HG02588 (cell line): ENCODE results near the gene ADAMTSL5.
"Not testable (repeated sequence)": the region's sequence is repeated elsewhere in the genome, so short reads cannot be mapped to it uniquely, and the experiment has no call there.

ENCODE experiments used
- ATAC-seq: cut with Tn5 transposase; IDR thresholded peaks from one replicate; pipeline ENCODE4 v1.9.1; 2021; ENCODE audit warnings: mild to moderate bottlenecking, moderate library complexity; ENCODE audit not compliant: unreplicated experiment

The ADAMTSL5 gene

GRCh38 chr19:1512671-1513498, at the start of gene ADAMTSL5:
ADAMTSL5 (minus strand) TSS chr19:1513019; CDS start chr19:1510943, 2,076 bp downstream.
- ATAC-seq = no peak

GRCh38 chr19:1561236-1561842, 48.5 kb upstream of the ADAMTSL5 start:
- no peak for ATAC-seq

DNA sequence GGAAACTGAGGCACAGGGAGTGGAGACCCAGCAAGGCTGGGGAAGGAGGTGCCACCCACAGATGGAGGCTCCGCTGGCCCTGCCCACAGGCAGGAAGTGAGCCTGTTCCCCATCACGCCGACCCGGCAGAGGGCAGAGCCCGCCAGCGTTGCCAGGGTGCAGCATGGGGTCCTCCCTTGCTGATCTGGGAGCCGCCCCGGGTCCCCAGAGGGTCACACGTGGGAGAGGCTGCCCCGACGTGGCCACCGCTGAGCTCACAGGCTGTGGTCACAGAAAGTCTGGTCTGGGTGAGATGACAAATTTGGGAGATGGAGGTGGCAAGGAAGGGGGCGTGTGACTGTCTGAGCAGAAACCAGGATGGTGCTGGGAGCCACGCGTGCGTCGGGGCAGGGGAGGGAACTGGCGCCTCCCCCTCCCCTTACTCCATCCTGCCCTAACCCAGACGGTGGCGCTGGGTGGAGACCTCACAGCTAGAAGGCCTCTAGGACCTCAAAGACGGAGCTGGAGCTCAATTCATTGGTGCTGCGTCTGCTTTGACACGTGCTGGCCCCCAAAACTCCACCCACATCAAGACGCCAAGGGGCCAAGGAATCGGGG, 47.6 kb upstream of the ADAMTSL5 start:
- ATAC-seq = no peak

DNA sequence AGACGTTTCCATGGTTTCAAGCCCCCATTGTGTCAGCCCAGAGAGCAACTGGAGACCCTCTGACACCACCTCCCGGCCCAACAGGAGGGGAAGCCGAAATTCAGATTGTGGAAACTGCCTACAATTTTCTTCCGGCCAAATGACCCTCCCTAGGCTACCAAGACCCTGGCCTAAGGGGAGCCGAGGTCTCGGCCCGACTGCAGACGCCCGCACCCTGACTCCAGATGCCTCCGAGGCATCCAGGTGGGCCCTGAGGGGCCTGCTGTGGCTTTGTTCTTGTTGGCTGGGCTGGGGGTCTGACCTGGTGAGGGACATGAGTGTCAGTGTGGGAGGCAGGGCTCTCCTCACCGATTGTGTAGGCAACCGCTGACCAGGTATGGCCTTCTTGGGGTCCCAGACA, 45.7 kb upstream of the ADAMTSL5 start:
- ATAC-seq = no peak

DNA sequence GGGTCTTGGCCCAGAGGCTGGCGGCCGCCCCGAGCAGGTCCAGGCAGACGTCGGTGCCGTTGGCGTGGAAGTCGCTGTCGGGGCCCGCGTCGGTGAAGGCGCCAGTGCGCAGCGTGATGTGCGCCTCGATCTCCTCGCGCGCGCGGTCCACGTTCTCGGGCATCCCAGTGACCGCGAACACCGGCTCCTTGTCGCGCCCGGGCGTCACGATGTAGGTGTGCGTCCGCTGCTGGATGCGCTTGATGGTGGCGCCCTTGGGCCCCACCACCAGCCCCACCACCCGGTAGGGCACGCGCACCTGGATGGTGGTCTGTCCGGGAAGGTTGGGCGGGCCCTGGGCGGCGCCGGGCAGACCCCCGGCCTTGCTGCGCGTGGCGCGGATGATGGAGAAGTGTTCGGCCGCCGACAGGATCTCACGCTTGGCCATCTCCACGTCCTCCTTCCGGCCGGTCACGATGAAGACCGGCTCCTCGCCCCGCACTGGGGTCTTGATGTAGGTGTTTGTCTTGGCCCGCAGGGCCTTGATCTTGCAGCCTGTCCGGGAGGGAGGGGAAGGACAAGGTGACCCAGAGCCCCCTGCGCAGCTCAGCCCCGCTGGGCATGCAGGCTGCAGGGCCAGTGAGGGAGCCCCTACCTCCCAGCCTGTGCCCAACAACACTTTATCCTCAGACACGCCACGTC, 43.7 kb upstream of the ADAMTSL5 start:
- ATAC-seq = no peak

DNA sequence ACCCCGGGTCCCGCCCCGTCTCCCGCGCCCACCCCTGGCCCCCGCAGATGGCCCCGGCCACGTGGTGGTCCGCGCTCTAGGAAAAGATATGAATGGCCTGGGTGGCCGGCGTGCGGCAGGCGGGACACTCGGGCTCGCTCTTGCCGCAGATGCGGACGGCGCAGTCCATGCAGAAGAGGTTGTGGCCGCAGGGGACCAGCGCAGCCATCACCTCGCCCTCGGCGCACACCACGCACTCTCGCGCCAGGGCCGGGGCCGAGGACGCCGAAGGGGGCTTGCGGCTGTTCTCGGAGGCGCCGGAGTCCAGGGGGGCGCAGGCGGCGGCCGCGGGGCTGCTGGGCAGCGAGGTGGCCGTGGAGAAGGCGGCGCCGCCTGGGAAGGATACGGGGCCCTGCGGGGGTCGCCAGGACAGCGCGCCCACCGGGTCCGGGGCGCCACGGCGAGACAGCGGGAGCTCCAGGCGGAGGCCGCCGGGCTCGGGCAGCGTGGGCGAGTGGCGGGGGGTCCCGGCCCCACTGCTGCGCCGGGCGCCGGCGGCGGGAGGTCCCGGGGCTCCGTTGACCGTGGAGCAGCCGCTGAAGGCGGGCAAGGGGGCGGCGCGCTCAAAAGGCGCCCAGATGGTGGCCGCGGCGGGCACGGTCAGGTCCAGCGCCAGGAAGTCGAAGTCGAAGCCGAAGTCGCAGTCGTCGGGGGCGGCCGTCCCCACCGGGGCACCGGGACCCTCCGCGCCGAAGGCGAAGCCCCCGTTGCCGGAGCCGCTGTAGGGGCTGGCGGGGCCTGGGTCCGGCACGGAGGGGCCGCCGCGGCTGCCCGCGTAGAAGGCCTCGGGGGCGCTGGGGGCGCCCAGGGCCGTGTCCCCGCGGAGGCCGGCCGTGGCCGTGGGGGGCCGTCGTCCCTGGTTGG, 42.9 kb upstream of the ADAMTSL5 start:
- no peak for ATAC-seq

GRCh38 chr19:1554968-1555367, 42.1 kb upstream of the ADAMTSL5 start:
- no peak for ATAC-seq

DNA sequence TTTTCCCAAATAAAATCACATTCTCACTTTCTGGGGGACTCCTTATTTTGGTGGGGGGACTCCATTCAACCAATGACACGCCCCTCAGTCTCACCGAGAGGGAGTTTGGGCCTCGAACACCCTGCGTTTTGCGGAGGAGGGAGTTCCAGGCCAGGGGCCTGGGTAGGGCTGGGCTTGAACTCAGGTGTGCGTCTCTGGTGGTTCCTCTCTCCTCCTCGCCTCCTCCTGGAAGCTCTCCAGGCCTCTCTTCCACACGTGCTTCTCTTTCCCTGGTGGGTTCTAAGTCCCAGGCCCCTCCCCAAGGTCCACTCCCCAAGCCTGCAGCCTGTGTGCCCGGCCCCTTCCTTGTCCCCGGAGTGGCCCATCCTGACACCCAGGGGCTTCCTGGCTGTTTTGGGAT, 40.6 kb upstream of the ADAMTSL5 start:
- ATAC-seq = no peak

DNA sequence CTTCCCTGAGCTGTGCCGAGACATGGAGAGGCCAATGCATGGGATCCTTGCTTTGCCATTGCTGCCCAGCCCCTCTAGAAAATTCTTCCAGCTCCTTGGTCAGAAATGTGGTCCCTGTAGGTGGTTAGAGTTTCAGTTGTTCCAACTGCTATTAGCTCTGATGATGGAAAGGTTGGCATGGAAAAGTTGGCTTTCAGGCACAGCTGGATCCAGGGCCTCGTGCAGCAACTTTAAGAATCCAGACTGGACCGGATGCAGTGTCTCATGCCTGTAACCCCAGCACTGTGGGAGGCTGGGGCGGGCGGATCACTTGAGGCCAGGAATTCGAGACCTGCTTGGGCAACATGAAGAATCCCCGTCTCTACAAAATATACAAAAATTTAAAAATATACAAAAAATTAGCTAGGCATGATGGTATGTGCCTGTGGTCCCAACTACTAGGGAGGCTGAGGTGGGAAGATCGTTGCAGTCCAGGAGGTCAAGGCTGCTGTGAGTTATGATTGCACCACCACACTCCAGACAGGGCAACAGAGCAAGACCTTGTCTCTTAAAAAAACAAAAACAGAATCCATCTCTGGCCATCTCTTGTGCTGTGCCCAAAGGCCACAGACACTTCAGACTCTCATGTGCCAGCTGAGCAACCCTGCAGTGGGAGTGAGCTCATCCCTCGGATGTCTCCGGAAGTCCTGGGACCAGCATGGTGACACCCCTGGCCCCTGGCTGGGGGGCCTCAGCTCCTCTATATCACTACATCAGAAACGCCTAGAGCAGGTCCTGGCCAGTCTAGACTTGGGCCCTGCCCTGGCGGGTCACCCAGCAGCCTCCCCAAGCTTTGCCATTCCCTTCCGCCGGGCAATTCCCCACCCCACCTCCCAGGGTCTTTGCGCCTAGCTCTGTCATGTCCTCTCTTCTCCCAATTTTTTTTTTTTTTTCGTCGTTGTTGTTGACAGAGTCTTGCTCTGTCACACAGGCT, 38.5 kb upstream of the ADAMTSL5 start:
- no peak for ATAC-seq

GRCh38 chr19:1549332-1549945, 36.6 kb upstream of the ADAMTSL5 start:
- no peak for ATAC-seq

DNA sequence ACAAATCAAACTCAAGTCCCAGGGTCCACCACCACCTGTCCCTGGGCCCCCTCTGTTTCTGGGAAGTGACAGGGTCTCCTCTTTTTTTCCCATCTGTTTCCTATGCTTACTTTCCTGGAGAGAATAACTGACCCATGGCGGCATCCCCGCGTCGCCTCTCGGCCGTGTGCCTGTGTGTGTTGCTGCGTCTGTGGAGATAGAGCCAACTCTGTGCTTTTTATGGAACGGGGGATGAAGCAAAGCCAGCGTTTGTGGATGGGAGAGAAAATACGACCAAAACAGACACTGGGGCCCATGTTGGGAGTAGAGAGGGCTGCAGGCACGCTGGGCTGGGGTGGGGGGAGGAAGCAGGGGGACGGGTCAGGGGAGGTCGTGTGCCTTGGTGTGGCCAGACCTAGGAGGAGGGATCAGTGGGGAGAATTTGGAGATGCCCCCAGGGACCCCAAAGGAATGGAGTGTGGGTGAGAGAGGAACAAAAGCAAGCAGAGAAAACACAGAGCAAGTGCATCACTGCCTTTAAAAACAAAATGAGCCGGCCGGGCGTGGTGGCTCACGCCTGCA, 27.6 kb upstream of the ADAMTSL5 start:
- ATAC-seq = no peak

DNA sequence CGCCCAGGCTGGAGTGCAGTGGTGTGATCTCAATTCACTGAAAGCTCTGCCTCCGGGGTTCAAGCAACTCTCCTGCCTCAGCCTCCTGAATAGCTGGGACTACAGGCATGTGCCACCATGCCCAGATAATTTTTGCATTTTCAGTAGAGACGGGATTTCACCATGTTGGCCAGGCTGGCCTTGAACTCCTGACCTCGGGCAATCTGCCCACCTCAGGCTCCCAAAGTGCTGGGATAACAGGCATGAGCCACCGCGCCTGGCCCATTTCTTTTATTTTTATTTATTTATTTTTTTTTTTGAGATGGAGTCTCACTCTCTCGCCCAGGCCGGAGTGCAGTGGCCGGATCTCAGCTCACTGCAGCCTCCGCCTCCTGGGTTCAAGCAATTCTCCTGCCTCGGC, 26.9 kb upstream of the ADAMTSL5 start:
- ATAC-seq = not testable (repeated sequence)

DNA sequence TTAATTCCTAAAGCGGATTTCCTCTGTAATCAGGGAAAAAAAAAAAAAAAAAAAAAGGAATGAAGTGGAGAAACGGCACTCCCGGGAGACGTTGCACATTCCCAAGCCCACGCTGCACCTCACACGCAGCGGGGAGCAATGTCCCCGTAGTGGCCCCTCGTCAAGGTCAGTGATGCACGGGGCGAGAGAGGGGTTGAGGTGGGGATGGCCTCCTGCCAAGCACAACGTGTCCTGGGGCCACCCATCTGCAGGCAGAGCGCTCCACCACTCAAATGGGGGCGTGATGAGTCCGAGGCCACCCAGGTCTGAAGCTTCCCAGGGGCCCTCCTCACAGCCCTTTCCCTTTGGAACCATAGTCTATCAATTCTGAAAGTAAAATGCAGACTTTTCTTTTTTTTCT, 26.2 kb upstream of the ADAMTSL5 start:
- ATAC-seq = no peak

DNA sequence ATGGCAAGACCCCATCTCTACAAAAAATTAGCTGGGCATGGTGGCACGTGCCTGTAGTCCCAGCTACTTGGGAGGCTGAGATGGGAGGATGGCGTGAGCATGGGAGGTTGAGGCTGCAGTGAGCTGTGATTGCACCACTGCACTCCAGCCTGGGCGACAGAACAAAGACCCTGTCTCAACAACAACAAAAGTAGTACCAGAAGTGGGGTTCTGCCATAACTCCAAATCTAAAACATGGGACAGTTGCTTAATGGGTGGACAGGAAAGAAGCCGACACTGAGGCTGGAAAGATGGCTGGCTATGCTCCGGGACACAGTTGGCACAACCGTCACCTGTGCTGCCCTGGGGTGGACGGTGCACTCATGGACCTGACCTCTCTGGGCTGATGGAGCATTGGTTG, 22.9 kb upstream of the ADAMTSL5 start:
- not testable (repeated sequence) for ATAC-seq

- no peak for ATAC-seq
Measured at GRCh38 chr19:1534972-1535371, 22.2 kb upstream of the ADAMTSL5 start.

- no peak for ATAC-seq
Measured at GRCh38 chr19:1533510-1534150, 20.8 kb upstream of the ADAMTSL5 start.

GRCh38 chr19:1532003-1532402, 19.2 kb upstream of the ADAMTSL5 start:
- no peak for ATAC-seq

GRCh38 chr19:1531587-1531986, 18.8 kb upstream of the ADAMTSL5 start:
- ATAC-seq = no peak
